Activated CD8-positive, alpha-beta T cell treated with anti-CD3 and anti-CD28 coated beads for 36 hours (primary cell): Measurements from ENCODE around the gene ACTL8. TPM values are rescaled to one million over a fixed set of nuclear protein-coding genes. Genes with fewer than 3 reads are reported as not detected.
A peak's percentile ranks its signal among the peaks of the same experiment; 100 is the strongest.

Source experiments
- ATAC-seq: fragments of 200-7000 bp; cut with Tn5 transposase; one replicate; pipeline ENCODE4 v1.10.0; 2021; ENCODE audit warnings: mild to moderate bottlenecking, moderate library complexity
- CTCF ChIA-PET: fragments of 350-600 bp; sonication (Branson Sonifier 250); formaldehyde crosslinking; loops from one replicate; lab custom pipeline; 2021; ENCODE audit warnings: antibody characterized with exemption; lab: Charles Lee
- POLR2A ChIA-PET: fragments of 350-600 bp; sonication (Branson Sonifier 250); formaldehyde crosslinking; loops from one replicate; lab custom pipeline; 2021; ENCODE audit warnings: antibody characterized with exemption; lab: Charles Lee
- DNase-seq: peaks from one replicate; pipeline ENCODE4 v3.0.0-alpha.2; 2020
- H3K27ac Mint-ChIP-seq: one replicate; pipeline ENCODE4 v1.8.0; 2021; ENCODE audit warnings: mild to moderate bottlenecking, mixed read lengths
- H3K27me3 Mint-ChIP-seq: one replicate; pipeline ENCODE4 v1.8.0; 2021; ENCODE audit warnings: mixed read lengths
- H3K36me3 Mint-ChIP-seq: one replicate; pipeline ENCODE4 v1.8.0; 2021; ENCODE audit warnings: low read depth, mixed read lengths
- H3K4me1 Mint-ChIP-seq: one replicate; pipeline ENCODE4 v1.8.0; 2021; ENCODE audit warnings: low read depth, mixed read lengths
- H3K4me3 Mint-ChIP-seq: one replicate; pipeline ENCODE4 v1.8.0; 2021; ENCODE audit warnings: mild to moderate bottlenecking, moderate library complexity, mixed read lengths
- H3K9me3 Mint-ChIP-seq: one replicate; pipeline ENCODE4 v1.8.0; 2021; ENCODE audit warnings: mixed read lengths
- CTCF ChIP-seq: fragments of 200-600 bp; IDR thresholded peaks from one replicate; pipeline ENCODE4 v1.8.0; 2022; ENCODE audit warnings: antibody characterized with exemption, mild to moderate bottlenecking
- intact Hi-C: fragments of 100-400 bp; cut with micrococcal nuclease; formaldehyde crosslinking; loops from one replicate; pipeline ENCODE4 v1.10.0; 2022
- total RNA-seq, 2 experiments: library from RNA; stranded (reverse); gene quantifications; one replicate each; pipeline ENCODE4 v1.2.3, GENCODE V29; 2021

The ACTL8 gene, protein sequence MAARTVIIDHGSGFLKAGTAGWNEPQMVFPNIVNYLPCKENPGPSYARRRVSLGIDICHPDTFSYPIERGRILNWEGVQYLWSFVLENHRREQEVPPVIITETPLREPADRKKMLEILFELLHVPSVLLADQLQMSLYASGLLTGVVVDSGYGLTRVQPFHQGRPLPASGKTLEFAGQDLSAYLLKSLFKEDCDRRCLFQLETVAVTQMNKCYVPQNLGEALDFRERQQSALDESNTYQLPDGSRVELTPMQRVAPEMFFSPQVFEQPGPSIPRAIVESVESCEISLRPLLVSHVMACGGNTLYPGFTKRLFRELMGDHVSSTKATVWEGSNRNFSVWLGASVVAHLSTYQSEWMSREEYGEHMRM
- total RNA-seq = not detected

GRCh38 chr1:17755120-17755519 is at the start of gene ACTL8:
TSS of gene ACTL8 (plus strand) at chr1:17755333. CDS start at chr1:17823009, 67,676 bp downstream.
- DNase-seq (peak; percentile 12), ATAC-seq (no peak)
- POLR2A ChIA-PET = no interaction called here
- TF ChIP-seq CTCF = peak; percentile 25
- no peak within 1 kb of the TSS for H3K27ac Mint-ChIP-seq
- peaks cover 51% of the 10 kb centered on the region for H3K9me3 Mint-ChIP-seq
- no peaks in the 10 kb centered on the region for H3K4me1 Mint-ChIP-seq
- CTCF ChIA-PET = no interaction called here
- intact Hi-C loops = no loop called here
- peaks cover 5% of the 10 kb centered on the region for H3K36me3 Mint-ChIP-seq
- H3K4me3 Mint-ChIP-seq = no peak within 1 kb of the TSS
- H3K27me3 Mint-ChIP-seq = peaks cover 2% of the 10 kb centered on the region

DNA sequence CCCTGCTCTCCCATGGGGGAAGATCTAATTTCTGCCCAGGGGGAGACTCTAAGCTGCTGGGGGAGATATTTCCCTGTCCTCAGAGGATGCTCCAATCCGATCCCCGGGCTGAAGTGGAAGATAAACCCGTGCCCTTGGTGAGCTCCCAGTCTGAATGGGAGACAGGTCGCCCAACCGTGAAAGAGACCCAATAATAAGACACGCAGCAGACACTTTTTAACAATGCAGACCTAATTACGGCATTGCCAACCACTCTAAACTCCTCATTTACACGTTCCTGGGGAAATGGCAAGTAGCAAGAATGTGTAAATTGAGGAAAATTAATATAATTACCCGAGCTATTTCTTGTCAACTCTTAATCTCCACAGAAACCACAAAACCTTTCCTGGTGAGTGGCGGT is 48.7 kb upstream of the ACTL8 start:
- DNase-seq (no peak), ATAC-seq (no peak)
- POLR2A ChIA-PET = no interaction called here
- CTCF ChIA-PET = no interaction called here
- Mint-ChIP-seq H3K27me3 (no peaks in the 10 kb centered on the region), H3K27ac (no peak overlapping the region), H3K36me3 (no peaks in the 10 kb centered on the region), H3K4me1 (no peaks in the 10 kb centered on the region), H3K9me3 (peaks cover 5% of the 10 kb centered on the region), H3K4me3 (no peak overlapping the region)
- no peak for TF ChIP-seq CTCF
- intact Hi-C loops = no loop called here

DNA sequence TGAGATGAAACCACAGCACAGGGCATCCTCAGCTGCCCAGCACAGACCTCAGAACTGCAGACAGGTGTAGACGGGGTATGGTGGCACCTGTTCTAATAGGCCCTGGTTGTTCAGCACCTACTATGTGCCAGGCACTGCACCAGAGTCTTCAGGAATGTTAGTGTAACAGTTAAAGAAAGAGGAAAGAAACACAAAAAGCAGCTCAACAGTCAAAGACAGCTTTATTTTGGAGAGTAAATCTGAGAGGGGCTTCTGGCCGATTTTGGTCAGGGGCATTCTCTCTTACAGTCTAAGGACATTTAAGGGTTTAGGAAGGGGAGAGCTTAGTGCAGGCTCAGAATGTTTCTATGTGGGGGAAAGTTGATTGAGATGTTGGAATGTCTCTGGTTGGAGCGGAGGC is 45.2 kb upstream of the ACTL8 start:
- POLR2A ChIA-PET = no interaction called here
- H3K4me3 Mint-ChIP-seq = no peak overlapping the region
- H3K4me1 Mint-ChIP-seq = no peaks in the 10 kb centered on the region
- H3K36me3 Mint-ChIP-seq = no peaks in the 10 kb centered on the region
- no peak overlapping the region for H3K27ac Mint-ChIP-seq
- TF ChIP-seq CTCF = no peak
- CTCF ChIA-PET = no interaction called here
- no peak for ATAC-seq
- peaks cover 2% of the 10 kb centered on the region for H3K27me3 Mint-ChIP-seq
- H3K9me3 Mint-ChIP-seq = peaks cover 5% of the 10 kb centered on the region
- intact Hi-C loops = no loop called here
- DNase-seq = no peak

DNA sequence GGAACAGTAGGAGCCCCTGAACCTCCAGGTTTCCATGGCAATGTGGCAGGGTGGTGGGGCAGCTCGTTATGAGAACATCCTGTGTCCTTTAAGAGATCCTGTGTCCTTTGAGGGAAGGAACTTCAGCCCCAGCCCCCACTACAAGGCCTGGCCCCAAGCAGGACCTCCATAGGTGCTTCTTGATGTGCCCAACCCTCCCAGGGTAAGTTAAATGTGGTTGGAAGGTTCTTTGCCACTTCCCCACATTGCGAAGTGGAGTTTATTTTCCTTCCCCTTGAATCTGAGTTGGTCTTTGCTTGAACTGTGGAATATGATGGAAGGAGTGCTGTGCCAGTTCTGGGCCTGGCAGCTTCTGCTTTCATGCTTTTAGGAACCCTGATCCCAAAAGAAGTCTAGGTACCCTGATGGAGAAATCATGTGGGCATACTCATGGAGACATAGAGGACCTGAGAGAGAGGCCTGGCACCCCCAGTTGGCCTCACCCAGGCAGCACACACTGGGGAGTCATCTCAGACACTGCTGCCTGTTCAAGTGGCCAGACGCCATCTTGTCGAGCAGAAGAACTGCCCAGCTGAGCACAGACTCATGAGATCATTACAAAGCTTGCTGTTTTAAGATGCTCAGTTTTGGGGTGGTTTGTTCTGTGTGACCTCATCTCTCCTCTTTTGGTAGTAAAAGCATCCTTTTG is 44.1 kb upstream of the ACTL8 start:
- no peak for TF ChIP-seq CTCF
- H3K27me3 Mint-ChIP-seq = peaks cover 5% of the 10 kb centered on the region
- ChIA-PET POLR2A (no interaction called here), CTCF (no interaction called here)
- no peak overlapping the region for H3K4me3 Mint-ChIP-seq
- DNase-seq (no peak), ATAC-seq (no peak)
- H3K4me1 Mint-ChIP-seq = no peaks in the 10 kb centered on the region
- H3K27ac Mint-ChIP-seq = no peak overlapping the region
- intact Hi-C loops = no loop called here
- no peaks in the 10 kb centered on the region for H3K36me3 Mint-ChIP-seq
- H3K9me3 Mint-ChIP-seq = peaks cover 5% of the 10 kb centered on the region

DNA sequence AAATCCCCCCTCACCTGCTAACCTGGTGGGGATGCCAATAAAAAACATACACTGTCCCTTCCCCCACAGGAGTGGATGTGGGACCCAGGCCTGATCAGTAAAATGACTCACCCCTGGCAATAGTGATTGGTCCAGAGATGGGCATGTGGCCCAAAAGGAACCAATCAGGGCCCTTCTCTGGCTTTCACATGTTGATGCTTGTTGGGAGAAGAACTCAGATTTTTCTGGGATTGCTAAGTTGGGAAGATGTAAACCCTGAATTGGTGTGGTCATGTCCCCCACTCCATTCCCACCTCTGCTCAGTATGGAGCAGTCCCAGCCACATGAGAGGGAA is 43.6 kb upstream of the ACTL8 start:
- H3K27ac Mint-ChIP-seq = no peak overlapping the region
- H3K36me3 Mint-ChIP-seq = no peaks in the 10 kb centered on the region
- TF ChIP-seq CTCF = no peak
- intact Hi-C loops = no loop called here
- ChIA-PET CTCF (no interaction called here), POLR2A (no interaction called here)
- ATAC-seq (no peak), DNase-seq (no peak)
- no peak overlapping the region for H3K4me3 Mint-ChIP-seq
- no peaks in the 10 kb centered on the region for H3K4me1 Mint-ChIP-seq
- H3K27me3 Mint-ChIP-seq = peaks cover 5% of the 10 kb centered on the region
- H3K9me3 Mint-ChIP-seq = peaks cover 5% of the 10 kb centered on the region
